Fibroblast of upper back skin (primary cell): Measurements from ENCODE around the gene C1QL1.
"Not testable (repeated sequence)": the region's sequence is repeated elsewhere in the genome, so short reads cannot be mapped to it uniquely, and the experiment has no call there.

ENCODE experiments used
- DNase-seq: peaks from one replicate; pipeline ENCODE4 v3.0.0-alpha.2; 2013

Gene C1QL1

GRCh38 chr17:44959821-44960531 is 8.1 kb downstream of the C1QL1 start:
- DNase-seq = no peak

GRCh38 chr17:44956998-44957981 is 10.8 kb downstream of the C1QL1 start:
- DNase-seq = no peak

- no peak for DNase-seq
Observed at GRCh38 chr17:44955674-44956425, 12.3 kb downstream of the C1QL1 start.

- no peak for DNase-seq
Observed at GRCh38 chr17:44952946-44953475, 15.1 kb downstream of the C1QL1 start.

- no peak for DNase-seq
Observed at GRCh38 chr17:44948315-44948795, 19.7 kb downstream of the C1QL1 start.

- peak; percentile 94 for DNase-seq
Observed at GRCh38 chr17:44947461-44948314, 20.4 kb downstream of the C1QL1 start, which contains the start of gene KIF18B. TSS of gene KIF18B (minus strand) at chr17:44947773. CDS start at chr17:44936344, 11,429 bp downstream.

- not testable (repeated sequence) for DNase-seq
Observed at GRCh38 chr17:44945652-44946051, 22.5 kb downstream of the C1QL1 start.

- DNase-seq = no peak
Observed at GRCh38 chr17:44942456-44942855, 25.6 kb downstream of the C1QL1 start.

- DNase-seq = no peak
Observed at GRCh38 chr17:44941712-44942331, 26.3 kb downstream of the C1QL1 start.

- no peak for DNase-seq
Observed at GRCh38 chr17:44940768-44941167, 27.3 kb downstream of the C1QL1 start.

GRCh38 chr17:44940317-44940716 is 27.8 kb downstream of the C1QL1 start:
- peak; percentile 82 for DNase-seq

GRCh38 chr17:44935116-44935515 is 33.0 kb downstream of the C1QL1 start:
- no peak for DNase-seq

GRCh38 chr17:44934745-44935105 is 33.4 kb downstream of the C1QL1 start:
- no peak for DNase-seq

- DNase-seq = no peak
Observed at GRCh38 chr17:44933824-44934744, 34.0 kb downstream of the C1QL1 start.

- no peak for DNase-seq
Observed at GRCh38 chr17:44932787-44933097, 35.4 kb downstream of the C1QL1 start.

GRCh38 chr17:44932096-44932786 is 35.9 kb downstream of the C1QL1 start:
- no peak for DNase-seq

GRCh38 chr17:44931376-44931775 is 36.7 kb downstream of the C1QL1 start:
- DNase-seq = no peak

GRCh38 chr17:44930667-44931066 is 37.4 kb downstream of the C1QL1 start:
- DNase-seq = no peak

GRCh38 chr17:44928950-44929720 is 39.0 kb downstream of the C1QL1 start:
- no peak for DNase-seq
